HFFc6 (cell line): ENCODE results near the gene ZNF418. TPM values are rescaled to one million over a fixed set of nuclear protein-coding genes. Genes with fewer than 3 reads are reported as not detected.
"Not testable (repeated sequence)": the region's sequence is repeated elsewhere in the genome, so short reads cannot be mapped to it uniquely, and the experiment has no call there.

Source experiments
- DNase-seq: peaks from one replicate; pipeline ENCODE4 v3.0.0-alpha.2; 2018
- H3K27ac Mint-ChIP-seq: 2 replicates; pipeline ENCODE4 v1.8.0; 2020; ENCODE audit warnings: mild to moderate bottlenecking, mixed read lengths
- H3K27me3 Mint-ChIP-seq: 2 replicates; pipeline ENCODE4 v1.8.0; 2021; ENCODE audit warnings: mild to moderate bottlenecking, moderate library complexity, mixed read lengths; ENCODE audit not compliant: insufficient read depth
- H3K36me3 Mint-ChIP-seq: 2 replicates; pipeline ENCODE4 v1.8.0; 2021; ENCODE audit warnings: low read depth, mixed read lengths
- H3K4me1 Mint-ChIP-seq: 2 replicates; pipeline ENCODE4 v1.8.0; 2020; ENCODE audit warnings: low read depth, mixed read lengths
- H3K4me3 Mint-ChIP-seq: 2 replicates; pipeline ENCODE4 v1.8.0; 2020; ENCODE audit warnings: mild to moderate bottlenecking, moderate library complexity, mixed read lengths
- H3K9me3 Mint-ChIP-seq: 2 replicates; pipeline ENCODE4 v1.8.0; 2020; ENCODE audit warnings: mild to moderate bottlenecking, mixed read lengths
- CTCF ChIP-seq: fragments of 200-600 bp; sonication (generic); IDR thresholded peaks from 2 replicates; pipeline ENCODE4 v1.5.0; 2021; ENCODE audit warnings: antibody characterized with exemption, mild to moderate bottlenecking
- total RNA-seq, 6 experiments: library from RNA; stranded (reverse); fragmentation: NEBNext Ultra II Directional; extraction: Animal tissue kit (Norgen Biotek cat#: 25700); gene quantifications; 2 replicates in 1 of 6; 3 replicates in 5 of 6; pipeline ENCODE4 v1.2.3, GENCODE V29; 2021

ZNF418 gene
- total RNA-seq, 6 experiments from 2014 or later, result 0.07 to 0.81 (median 0.46) TPM

- Mint-ChIP-seq H3K9me3 (peaks cover 70% of the 10 kb centered on the region), H3K36me3 (peaks cover 61% of the 10 kb centered on the region), H3K27ac (no peak overlapping the region), H3K4me3 (peak overlapping the region; percentile 95), H3K4me1 (peaks cover 13% of the 10 kb centered on the region), H3K27me3 (no peaks in the 10 kb centered on the region; the same call in 1 of the 2 replicates)
- no peak for DNase-seq
- no peak for TF ChIP-seq CTCF
Observed at GRCh38 chr19:57946316-57946715, 11.1 kb upstream of the ZNF418 start.

- Mint-ChIP-seq H3K27ac (no peak overlapping the region), H3K9me3 (peaks cover 90% of the 10 kb centered on the region), H3K4me3 (no peak overlapping the region), H3K27me3 (no peaks in the 10 kb centered on the region; the same call in 1 of the 2 replicates), H3K36me3 (peaks cover 85% of the 10 kb centered on the region), H3K4me1 (peaks cover 9% of the 10 kb centered on the region)
- no peak for TF ChIP-seq CTCF
- no peak for DNase-seq
Observed at GRCh38 chr19:57941593-57941992, 6.4 kb upstream of the ZNF418 start.

GRCh38 chr19:57935731-57936130 is 529 bp upstream of the ZNF418 start:
- Mint-ChIP-seq H3K4me1 (no peaks in the 10 kb centered on the region), H3K27ac (no peak overlapping the region), H3K9me3 (peaks cover 79% of the 10 kb centered on the region), H3K27me3 (peaks cover 2% of the 10 kb centered on the region; the same call in 1 of the 2 replicates), H3K4me3 (no peak overlapping the region), H3K36me3 (peaks cover 56% of the 10 kb centered on the region)
- DNase-seq, result no peak
- no peak for TF ChIP-seq CTCF

GRCh38 chr19:57927587-57927986 is 7.6 kb downstream of the ZNF418 start:
- no peak for TF ChIP-seq CTCF
- no peak for DNase-seq
- Mint-ChIP-seq H3K36me3 (peaks cover 26% of the 10 kb centered on the region), H3K27me3 (peaks cover 2% of the 10 kb centered on the region; the same call in 1 of the 2 replicates), H3K9me3 (peaks cover 62% of the 10 kb centered on the region), H3K4me1 (no peaks in the 10 kb centered on the region), H3K27ac (no peak overlapping the region), H3K4me3 (no peak overlapping the region)

- H3K36me3 Mint-ChIP-seq, result peaks cover 65% of the 10 kb centered on the region
- TF ChIP-seq CTCF, result peak; percentile 58
- peaks cover 42% of the 10 kb centered on the region for H3K9me3 Mint-ChIP-seq
- DNase-seq, result peak; percentile 95
- peak within 1 kb of the TSS; percentile 88 for H3K27ac Mint-ChIP-seq
- H3K4me1 Mint-ChIP-seq, result peaks cover 14% of the 10 kb centered on the region
- peak within 1 kb of the TSS; percentile 92 for H3K4me3 Mint-ChIP-seq
- not testable (repeated sequence) for H3K27me3 Mint-ChIP-seq
Observed at GRCh38 chr19:57916168-57916995, 18.8 kb downstream of the ZNF418 start, which contains the start of gene ZNF417. Gene ZNF417 (minus strand): TSS chr19:57916592. CDS start chr19:57916411, 181 bp downstream.
